ENCODE results near the gene MTFR1L. TPM values are rescaled to one million over a fixed set of nuclear protein-coding genes. Genes with fewer than 3 reads are reported as not detected.

The MTFR1L gene
- polyA plus RNA-seq, 1 experiment: 93.7 TPM

DNA sequence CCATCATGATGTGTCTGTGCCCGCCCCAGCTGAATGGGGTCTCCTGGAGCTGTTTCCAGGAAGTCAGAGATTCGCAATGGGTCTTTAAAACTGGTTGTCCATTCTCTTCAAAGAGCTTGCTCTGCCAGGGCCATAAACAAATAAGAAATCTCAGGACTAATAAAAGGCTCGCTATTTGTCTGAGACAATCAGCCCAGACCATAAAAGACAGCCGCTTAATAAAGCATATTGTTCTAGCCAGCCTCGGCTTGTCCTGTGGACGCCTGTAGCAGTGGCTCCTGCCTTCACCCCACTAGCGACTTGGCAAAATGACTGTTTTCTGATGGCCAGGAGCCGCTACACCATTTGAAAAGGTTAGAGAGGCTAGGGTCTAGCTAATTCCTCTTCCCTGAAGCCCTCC lies 40.4 kb upstream of the MTFR1L start:
- no peak overlapping the region for H3K4me3 ChIP-seq (ENCODE audit: low read depth, low read length)
- H3K27me3 ChIP-seq (ENCODE audit: control insufficient read depth, insufficient read depth, low read length): no peaks in the 10 kb centered on the region
- TF ChIP-seq, protein P1, sequence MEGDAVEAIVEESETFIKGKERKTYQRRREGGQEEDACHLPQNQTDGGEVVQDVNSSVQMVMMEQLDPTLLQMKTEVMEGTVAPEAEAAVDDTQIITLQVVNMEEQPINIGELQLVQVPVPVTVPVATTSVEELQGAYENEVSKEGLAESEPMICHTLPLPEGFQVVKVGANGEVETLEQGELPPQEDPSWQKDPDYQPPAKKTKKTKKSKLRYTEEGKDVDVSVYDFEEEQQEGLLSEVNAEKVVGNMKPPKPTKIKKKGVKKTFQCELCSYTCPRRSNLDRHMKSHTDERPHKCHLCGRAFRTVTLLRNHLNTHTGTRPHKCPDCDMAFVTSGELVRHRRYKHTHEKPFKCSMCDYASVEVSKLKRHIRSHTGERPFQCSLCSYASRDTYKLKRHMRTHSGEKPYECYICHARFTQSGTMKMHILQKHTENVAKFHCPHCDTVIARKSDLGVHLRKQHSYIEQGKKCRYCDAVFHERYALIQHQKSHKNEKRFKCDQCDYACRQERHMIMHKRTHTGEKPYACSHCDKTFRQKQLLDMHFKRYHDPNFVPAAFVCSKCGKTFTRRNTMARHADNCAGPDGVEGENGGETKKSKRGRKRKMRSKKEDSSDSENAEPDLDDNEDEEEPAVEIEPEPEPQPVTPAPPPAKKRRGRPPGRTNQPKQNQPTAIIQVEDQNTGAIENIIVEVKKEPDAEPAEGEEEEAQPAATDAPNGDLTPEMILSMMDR (IDR thresholded peaks at IDR 0.05; ENCODE audit: insufficient read depth, low read depth, low read length): no peak
- no peak for DNase-seq (ENCODE audit: low read depth)
- ChIA-PET CTCF (interaction anchor here (0.6 kb wide), 1 partner anchor 13 kb away, joined by 3 read pairs; no protein-coding TSS in a partner anchor), POLR2A (no interaction called here)
- no peaks in the 10 kb centered on the region for H3K36me3 ChIP-seq (ENCODE audit: control insufficient read depth, insufficient read depth, low read length)

DNA sequence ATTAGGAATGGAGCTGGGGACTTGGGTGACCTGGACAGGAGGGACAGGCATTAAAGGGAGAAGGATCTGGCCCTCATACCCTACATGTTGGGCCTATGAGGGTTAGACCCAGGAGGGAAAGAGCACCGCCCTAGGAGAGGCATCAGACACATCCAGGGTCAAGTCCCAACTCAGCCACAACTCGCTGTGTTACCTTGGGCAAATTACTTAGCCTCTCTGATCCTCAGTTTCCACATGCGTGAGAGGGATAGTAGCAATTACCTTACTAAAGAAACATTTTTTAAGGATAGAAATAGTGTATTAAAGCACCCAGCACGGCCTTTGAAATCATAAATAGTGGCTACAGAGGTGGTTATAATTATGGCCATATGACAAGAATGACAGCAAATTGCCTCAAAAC lies 39.9 kb upstream of the MTFR1L start:
- no peak overlapping the region for H3K4me3 ChIP-seq (ENCODE audit: low read depth, low read length)
- CTCF ChIA-PET: interaction anchor here (0.6 kb wide), 1 partner anchor 14 kb away, joined by 3 read pairs; no protein-coding TSS in a partner anchor
- DNase-seq (ENCODE audit: low read depth): no peak
- POLR2A ChIA-PET: no interaction called here
- no peaks in the 10 kb centered on the region for H3K36me3 ChIP-seq (ENCODE audit: control insufficient read depth, insufficient read depth, low read length)
- no peaks in the 10 kb centered on the region for H3K27me3 ChIP-seq (ENCODE audit: control insufficient read depth, insufficient read depth, low read length)
- TF ChIP-seq, protein P1 (IDR thresholded peaks at IDR 0.05; ENCODE audit: insufficient read depth, low read depth, low read length): no peak

DNA sequence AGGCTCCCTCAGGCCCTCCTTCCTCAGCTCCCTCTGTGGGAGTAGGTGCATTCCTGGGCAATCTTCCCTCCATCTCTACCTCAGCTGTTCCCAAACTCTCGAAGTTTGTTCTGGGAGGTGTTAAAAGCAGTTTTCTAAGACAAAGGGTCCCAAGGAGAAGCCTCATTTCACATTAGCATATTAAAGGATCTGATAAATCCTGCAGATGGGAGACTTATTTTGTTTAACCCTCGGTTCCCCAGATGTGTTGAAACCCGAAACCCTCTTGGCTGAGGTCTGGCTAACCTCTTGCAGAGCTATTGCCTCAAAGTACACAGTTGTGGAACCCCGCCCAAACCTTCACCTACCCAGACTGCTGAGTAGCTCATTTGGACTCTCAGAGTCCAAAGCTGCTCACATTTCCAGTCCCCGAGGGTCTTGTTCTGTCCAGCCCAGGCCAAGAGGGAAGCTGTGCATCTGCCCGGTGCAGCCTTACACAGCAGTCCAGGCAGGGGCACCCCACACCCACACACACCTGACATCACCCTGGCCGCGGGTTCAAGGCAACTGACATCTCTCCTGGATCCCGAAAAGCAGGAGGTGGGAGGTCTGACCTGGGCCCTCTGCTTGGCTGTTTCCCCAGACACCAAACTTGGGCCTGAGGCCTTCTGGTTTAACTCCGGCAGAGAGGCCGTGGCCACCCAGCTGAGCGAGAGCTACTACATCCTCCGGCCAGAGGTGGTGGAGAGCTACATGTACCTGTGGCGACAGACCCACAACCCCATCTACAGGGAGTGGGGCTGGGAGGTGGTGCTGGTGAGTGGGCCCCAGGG lies 39.2 kb upstream of the MTFR1L start:
- CTCF ChIA-PET: no interaction called here
- DNase-seq (ENCODE audit: low read depth): no peak

DNA sequence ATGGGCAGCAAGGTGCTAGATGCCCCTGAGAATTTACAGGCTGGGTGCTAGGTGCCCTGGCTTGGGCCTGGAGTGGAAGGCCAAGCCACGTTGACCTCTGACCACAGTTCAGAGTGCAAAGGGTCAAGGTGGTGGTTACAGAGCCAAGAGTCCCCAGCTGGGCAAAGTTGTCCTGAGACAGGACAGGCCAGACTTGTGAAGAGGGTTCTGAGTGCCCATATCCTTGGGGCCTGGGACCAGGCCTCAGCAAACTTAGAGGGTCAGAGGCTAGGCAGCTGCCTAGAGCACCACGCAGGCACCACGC lies 38.7 kb upstream of the MTFR1L start:
- no peak for DNase-seq (ENCODE audit: low read depth)
- TF ChIP-seq, protein P1 (IDR thresholded peaks at IDR 0.05; ENCODE audit: insufficient read depth, low read depth, low read length): no peak
- ChIA-PET POLR2A (no interaction called here), CTCF (no interaction called here)
- Histone ChIP-seq H3K27me3 (ENCODE audit: control insufficient read depth, insufficient read depth, low read length) (no peaks in the 10 kb centered on the region), H3K4me3 (ENCODE audit: low read depth, low read length) (no peak overlapping the region), H3K36me3 (ENCODE audit: control insufficient read depth, insufficient read depth, low read length) (no peaks in the 10 kb centered on the region)

More for the DNA sequence above, 39.2 kb upstream of the MTFR1L start:
- POLR2A ChIA-PET: no interaction called here
- Histone ChIP-seq H3K36me3 (ENCODE audit: control insufficient read depth, insufficient read depth, low read length) (no peaks in the 10 kb centered on the region), H3K27me3 (ENCODE audit: control insufficient read depth, insufficient read depth, low read length) (no peaks in the 10 kb centered on the region), H3K4me3 (ENCODE audit: low read depth, low read length) (no peak overlapping the region)
- TF ChIP-seq, protein P1 (IDR thresholded peaks at IDR 0.05; ENCODE audit: insufficient read depth, low read depth, low read length): no peak

DNA sequence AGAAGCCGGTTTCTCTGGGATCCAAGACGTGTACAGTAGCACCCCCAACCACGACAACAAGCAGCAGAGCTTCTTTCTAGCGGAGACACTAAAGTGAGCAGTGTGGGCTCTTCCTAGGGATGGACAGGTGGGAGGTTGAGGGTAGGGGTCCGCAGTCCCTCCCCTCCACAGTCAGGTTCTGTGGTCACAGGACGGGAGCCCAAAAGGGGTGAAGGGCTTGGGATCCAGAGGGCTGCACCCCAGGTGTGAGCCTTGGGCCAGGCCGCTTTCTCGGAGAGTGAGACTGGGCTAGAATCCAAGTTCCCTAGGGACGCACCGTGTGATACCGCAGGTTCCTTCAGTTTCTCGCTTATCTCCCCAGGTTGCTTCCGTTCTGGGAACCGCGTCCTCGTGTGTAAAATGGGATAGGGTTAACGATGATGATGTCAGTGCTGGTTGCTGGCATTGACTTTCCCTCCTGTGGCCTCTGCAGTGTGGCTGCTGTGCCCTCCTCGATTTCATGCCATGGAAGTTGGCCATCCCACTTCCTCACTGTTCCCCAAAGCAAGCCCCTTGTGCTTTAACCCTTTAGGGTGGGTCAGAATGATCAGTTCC lies 37.0 kb upstream of the MTFR1L start:
- DNase-seq (ENCODE audit: low read depth): no peak
- no peaks in the 10 kb centered on the region for H3K27me3 ChIP-seq (ENCODE audit: control insufficient read depth, insufficient read depth, low read length)
- ChIA-PET POLR2A (no interaction called here), CTCF (interaction anchor here (1.0 kb wide), 1 partner anchor 9 kb away, joined by 3 read pairs; no protein-coding TSS in a partner anchor)
- H3K36me3 ChIP-seq (ENCODE audit: control insufficient read depth, insufficient read depth, low read length): no peaks in the 10 kb centered on the region
- no peak overlapping the region for H3K4me3 ChIP-seq (ENCODE audit: low read depth, low read length)
- TF ChIP-seq, protein P1 (IDR thresholded peaks at IDR 0.05; ENCODE audit: insufficient read depth, low read depth, low read length): no peak

Data from BJ (cell line).